DOHH2 (cell line): ENCODE measurements around the gene POLRMT.

ENCODE experiments used
- CTCF ChIP-seq: fragments of 200-600 bp; sonication (generic); IDR thresholded peaks from one replicate; pipeline ENCODE4 v1.5.1; 2014; ENCODE audit warnings: antibody characterized with exemption, mild to moderate bottlenecking, low read depth, low read length; ENCODE audit not compliant: poor library complexity, severe bottlenecking
- EZH2phosphoT487 ChIP-seq: fragments of 200-600 bp; sonication (generic); IDR thresholded peaks from 2 replicates; pipeline ENCODE4 v1.6.1; 2017; ENCODE audit warnings: borderline replicate concordance, mild to moderate bottlenecking, antibody characterized with exemption, low read length, moderate library complexity, mixed read lengths

- TF ChIP-seq CTCF (no peak), EZH2phosphoT487 (no peak)
These were observed 40.3 kb downstream of the POLRMT start for GRCh38 chr19:593055-593454.
